Left renal cortex interstitium (tissue), 4 donors: ENCODE measurements around the gene SAMD4A. TPM values are rescaled to one million over a fixed set of nuclear protein-coding genes. Genes with fewer than 3 reads are reported as not detected.
"Not testable (repeated sequence)": the region's sequence is repeated elsewhere in the genome, so short reads cannot be mapped to it uniquely, and the experiment has no call there.

Experiments
- DNase-seq, 4 donors: peaks; one replicate each; pipeline ENCODE4 v3.0.0-alpha.2; 2013; ENCODE audit warnings: low read depth in 4 of 4, low spot score in 2 of 4, missing footprints in 1 of 4
- polyA plus RNA-seq, 4 donors: library from polyadenylated mRNA; unstranded; fragments of 120-200 nt; gene quantifications; one replicate each; pipeline ENCODE4 v1.2.1, GENCODE V29; 2013; ENCODE audit not compliant: insufficient read length in 4 of 4

The SAMD4A gene
- polyA plus RNA-seq, 4 donors = 8.2 to 11.3 (median 9.9) TPM

DNA sequence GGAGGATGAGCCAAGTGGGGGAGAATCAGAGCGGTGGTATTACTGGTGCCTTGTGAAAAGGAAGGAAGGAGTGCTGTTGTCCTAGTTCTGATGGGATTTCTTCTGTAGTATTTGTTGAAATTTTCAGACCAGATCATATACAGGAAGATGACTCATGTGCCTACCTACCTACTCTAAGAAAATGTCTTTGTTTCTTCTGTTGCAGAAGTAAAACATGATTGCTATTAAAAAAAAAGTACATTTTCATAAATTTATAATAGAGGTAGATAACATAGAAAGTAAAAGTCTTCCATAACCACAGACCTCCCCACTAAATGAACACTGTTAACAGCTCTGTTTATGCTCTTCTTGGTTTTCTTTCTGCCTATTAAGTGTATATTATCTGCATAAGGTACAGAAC lies 26.9 kb downstream of the SAMD4A start:
- DNase-seq = no peak

DNA sequence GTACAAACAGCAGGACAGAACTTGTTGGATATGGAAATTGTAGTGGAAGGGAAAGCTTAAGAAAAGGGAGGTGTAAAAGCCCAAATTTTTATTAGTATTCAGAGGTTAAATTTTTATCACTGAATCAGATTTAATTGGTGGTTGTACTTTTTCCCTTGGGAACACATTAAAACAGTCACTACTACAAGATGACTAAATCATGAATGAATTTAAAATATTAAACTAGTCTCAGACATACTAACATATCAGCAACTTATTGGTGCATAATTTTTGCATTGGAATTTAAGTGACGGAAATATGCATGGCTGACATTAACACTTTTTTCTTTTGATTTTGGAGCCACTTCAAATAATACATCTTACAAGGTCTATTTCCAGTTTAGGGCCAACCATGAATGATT lies 27.6 kb downstream of the SAMD4A start:
- DNase-seq = no peak

DNA sequence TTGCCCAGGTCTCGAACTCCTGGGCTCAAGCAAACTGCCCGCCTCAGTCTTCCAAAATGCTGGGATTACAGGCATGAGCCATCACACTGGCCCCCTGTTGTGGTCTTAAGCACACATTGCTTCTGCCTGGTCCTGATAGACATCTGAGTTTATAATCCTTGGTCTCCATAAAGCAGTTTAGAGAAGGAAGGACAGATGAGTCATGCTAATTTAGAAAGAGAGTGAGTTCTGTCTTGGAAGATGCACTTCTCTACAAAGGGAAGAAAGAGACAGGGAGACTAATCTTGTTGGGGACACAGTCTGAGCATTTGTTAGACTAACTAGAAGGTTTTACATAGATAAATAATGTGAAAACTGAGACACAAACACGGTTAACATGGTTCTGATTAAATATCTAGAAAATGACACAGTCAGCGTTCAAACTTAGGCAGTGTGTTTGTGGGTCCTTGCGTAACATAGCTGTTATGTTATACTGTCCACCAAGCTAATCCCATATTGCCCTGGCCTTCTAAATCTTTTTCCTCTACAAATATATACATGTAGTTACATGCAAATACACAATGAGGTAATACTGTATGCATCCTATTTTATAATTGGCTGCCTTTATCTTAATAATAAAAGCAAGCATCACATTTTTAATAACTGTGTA lies 31.0 kb downstream of the SAMD4A start:
- no peak for DNase-seq

DNA sequence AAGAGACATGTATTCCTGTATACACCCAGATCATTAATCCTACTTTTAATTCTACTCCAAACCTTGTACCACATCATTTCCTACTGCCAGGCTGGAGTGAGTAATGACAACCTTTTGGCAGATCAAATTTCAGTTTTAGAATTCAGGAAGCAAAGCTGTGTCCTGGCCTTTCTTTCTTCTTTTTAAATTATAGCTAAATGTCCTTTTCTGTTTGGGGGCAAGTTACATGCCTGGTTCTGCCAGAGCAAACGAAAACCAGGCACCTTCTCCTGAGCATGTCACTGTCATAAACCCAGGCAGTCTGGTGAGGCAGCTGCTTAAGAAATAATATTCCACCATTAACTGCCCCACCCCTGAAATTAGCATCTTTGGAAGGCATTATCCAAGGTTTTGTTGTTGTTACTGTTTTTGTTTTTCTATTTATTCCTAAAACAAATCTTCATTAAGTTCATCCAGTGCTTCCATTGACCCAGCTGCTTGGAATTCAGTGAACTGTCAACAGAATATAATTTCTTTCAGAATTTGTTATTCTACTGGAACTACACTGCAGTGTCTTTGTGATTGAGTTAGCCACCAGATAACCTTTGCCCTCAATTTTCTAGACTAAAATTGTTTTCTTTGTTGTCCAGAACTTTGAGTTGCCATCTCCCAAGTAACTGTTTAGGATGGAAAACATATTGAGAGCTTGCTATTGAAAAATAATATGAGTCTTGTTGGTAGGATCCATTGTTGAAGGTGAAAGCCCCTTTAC lies 33.2 kb downstream of the SAMD4A start:
- DNase-seq = no peak

GRCh38 chr14:54600717-54601109 lies 33.8 kb downstream of the SAMD4A start:
- DNase-seq = no peak

DNA sequence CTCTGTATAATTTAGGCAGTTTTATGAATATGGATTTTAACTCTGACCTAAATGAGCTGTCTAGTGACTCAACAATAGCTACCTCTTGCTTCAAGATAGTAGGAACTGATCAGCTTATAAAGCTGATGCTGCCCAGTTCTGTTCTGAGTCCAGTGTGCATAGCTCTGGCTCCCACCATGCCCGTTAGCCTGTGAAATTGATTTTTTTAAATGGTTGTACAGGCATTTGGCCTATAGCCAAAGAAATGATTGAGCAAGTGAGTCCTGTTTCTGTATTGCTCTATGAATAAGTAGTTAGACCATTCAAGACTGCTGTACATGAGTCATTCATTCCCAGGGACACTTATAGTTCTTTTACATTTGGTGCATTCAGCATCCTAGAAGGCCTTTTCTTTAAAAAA lies 36.4 kb downstream of the SAMD4A start:
- no peak for DNase-seq

- no peak for DNase-seq
These were observed 39.2 kb downstream of the SAMD4A start for GRCh38 chr14:54606178-54606577.

DNA sequence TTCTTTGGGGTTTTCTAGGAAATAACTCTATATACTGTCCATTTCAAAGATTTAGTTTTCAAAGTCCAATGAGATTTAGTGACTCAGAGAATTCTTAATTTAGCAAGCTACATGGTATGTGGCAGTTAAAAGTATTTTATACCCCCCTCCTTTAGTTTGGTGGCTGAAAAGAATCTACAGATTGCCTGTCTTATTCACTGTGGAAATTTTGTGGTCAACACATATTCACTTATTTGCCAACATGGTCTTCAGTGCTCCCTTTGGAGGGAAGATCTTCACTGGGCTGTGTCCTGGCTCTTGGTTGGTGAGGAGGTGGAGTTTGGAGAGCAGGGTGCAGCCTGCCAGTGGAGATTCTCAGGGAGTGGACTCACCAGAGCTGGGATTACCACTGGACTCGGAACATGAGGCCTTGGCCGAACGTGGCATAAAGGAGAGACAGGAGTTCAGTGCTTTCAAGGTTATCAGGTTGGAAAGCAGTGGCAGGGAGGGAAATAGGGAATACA lies 39.8 kb downstream of the SAMD4A start:
- no peak for DNase-seq

DNA sequence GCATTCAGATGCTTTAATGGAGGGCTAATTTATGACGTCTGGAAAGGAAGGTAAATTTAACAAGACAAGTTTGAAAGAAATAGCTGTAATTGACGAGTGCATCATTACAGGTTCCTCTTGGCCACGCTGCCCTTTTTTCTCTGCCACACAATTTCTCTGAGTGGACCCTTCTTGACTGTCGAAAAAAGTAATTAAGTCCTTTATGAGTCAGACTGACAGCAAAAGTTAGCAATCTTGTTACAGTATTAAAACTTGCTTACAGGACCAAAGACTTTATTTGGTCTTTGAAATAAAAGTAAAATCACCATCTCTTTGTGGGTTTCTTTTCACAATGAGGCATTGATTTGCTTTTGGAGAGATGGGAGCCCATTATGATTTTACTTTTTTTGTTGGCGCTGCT lies 42.6 kb downstream of the SAMD4A start:
- no peak for DNase-seq

- no peak for DNase-seq
These were observed 43.4 kb downstream of the SAMD4A start for GRCh38 chr14:54610051-54610977.

GRCh38 chr14:54614296-54614695 lies 47.4 kb downstream of the SAMD4A start:
- DNase-seq = no peak

DNA sequence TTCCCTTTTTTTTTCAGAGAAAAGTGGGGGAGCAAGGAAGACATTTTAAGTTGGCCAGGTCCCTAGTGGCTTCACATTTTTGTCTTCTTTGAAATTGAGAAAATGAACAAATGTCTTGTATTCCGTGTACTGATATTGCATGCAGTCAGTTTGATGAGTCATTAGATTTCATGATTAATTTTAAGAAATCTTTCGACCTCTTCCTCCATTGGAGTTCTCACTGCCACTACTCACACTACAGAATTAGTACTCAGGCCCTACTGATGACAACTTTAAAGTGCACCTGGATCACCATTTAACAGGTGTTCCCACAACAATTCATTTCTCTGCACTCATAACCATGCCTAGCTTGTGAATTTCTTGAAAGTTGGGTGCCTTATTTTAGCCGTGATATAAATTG lies 50.5 kb downstream of the SAMD4A start:
- no peak for DNase-seq

DNA sequence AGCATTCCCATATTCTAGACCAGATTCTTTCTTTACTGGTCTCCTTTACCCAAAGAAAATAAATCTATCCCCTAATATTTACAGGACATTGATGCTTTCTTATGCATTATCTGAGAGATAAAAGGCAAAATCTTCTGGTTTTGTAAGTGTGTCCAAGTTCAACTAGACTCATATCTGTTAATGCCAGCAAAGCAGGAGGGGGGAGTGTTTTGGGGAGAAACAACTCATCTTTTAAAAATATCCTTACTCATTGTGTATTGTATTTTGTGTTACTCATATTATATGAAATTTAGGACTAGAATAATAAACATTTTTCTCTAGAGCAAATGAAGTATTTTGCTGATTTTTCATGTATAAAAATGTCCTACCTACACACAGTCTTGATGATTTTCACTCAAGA lies 54.8 kb downstream of the SAMD4A start:
- no peak for DNase-seq

DNA sequence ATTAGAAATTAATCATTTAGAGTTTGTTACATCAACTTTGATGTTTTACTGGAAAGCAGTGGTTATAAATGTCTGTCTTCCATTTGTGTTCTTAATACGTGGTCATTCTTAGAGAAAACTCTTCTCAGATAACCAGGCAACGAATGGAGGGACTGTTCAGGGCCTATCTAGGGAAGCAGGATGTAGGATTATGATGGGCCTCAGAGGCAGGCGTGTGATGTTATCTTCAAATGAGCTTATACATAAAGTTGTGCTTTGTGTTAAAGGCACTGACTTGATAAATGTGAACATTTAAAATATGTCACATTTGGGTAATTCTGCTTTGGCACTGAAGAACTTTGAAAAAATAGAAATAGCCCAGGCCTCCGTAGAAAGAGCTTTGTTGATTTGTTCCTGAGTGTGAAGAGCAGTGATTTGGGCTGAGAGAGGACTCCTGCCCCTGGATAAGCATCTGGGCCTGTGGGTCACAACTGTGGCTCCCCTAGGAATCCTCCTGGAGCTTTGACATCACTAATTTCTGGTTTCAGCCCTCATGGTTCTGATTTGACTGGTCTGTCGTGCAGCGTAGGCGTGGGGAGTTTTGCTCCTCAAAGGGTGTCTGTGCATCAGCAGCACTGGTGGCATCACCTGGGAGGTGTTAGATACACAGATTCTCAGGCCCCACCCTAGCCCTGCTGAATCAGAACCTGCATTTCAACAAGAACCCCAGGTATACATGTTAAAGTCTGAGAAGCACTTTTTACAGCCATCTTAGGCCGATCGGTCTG lies 55.4 kb downstream of the SAMD4A start:
- DNase-seq = no peak

DNA sequence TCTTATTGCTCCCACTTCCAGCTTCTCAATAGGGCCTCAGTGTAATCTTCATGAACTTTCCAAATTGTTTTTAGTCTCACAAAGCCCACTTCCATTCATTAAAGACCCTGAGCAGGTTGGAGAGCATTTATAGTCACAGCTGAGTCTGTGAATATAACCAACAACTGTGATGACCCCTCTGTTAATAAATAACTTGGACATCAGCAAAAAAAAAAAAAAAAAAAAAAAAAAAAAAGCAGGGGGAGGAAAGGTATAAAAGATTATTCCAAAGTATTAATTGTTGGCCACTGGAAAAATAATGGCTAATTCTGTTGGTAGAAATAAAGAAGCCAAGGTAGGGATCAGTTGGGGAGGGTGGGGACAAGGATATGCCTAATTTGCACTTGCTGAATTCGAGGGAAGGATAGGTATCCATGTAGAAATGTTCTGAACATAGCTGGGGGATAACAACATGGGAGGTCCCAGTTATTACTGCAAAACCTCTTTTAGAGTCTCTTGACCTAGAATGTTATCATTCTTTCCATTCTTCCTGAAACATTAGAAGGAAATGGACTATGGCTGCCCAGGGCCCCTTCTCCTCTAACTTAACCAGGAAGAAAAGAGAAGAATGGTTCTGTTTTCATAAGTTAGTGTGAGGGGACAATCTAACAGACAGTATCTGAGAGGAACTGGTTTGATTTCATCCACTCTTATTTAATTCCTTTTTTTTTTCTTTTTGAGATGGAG lies 56.5 kb downstream of the SAMD4A start:
- DNase-seq = no peak

DNA sequence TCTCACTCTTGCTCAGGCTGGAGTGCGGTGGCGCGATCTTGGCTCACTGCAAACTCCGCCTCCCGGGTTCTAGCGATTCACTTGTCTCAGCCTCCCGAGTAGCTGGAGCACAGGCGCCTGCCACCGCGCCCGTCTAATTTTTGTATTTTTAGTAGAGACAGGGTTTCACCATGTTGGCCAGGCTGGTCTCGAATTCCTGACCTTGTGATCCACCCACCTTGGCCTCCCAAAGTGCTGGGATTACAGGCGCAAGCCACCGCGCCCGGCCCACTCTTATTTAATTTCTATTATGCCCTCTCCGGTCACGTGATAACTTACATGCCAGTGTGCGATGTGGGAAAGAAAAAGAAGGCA lies 57.1 kb downstream of the SAMD4A start:
- DNase-seq = not testable (repeated sequence)

GRCh38 chr14:54625112-54625511 lies 58.2 kb downstream of the SAMD4A start:
- no peak for DNase-seq

GRCh38 chr14:54627219-54627539 lies 60.3 kb downstream of the SAMD4A start:
- no peak for DNase-seq

DNA sequence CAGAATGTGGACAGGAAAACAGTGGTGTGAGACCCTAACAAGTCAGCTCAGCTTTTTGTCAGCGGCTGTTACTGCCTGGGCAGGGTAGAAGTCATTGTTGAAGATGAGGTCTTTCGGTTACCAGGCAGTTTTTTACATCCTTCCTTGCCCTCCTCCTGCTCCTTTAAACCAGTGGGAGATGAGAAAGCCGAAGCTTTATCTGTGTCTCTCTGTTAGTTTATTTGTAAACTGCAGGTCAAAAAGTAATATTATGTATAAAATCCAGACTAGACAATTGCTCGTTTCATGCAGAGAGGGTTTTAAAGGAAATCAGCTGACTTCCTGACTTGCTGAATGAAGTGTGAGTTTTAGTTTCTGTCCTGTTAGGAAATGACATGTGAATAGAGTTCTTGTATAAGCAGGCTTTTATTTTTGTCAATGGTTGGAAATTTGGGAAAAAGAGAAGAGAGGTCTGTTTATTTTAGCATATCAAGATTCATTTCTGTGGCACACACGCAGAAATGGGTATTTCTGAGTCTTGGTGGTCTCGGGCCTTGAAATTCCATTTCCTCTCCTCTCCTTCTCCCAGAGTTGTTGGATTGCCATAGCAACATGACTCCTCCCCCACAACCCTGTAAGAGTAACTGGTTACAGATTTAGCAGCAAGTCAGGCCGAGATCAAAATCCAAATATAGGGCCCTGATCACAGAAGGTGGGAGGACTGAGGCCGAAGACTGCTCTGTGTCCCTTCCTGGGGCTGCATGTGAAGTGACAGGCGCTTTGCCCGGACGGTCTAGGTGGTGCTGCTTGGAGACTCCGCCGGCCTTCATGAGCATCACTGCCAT lies 60.8 kb downstream of the SAMD4A start:
- DNase-seq = peak in 2 of 4 donors; percentile 61 to 73
